HG03064 (cell line): ENCODE data around the gene OR5L1.

Source experiments
- ATAC-seq: cut with Tn5 transposase; IDR thresholded peaks from one replicate; pipeline ENCODE4 v1.9.1; 2021; ENCODE audit warnings: low read depth; ENCODE audit not compliant: unreplicated experiment

The OR5L1 gene

GRCh38 chr11:55811067-55811466 lies at the start of gene OR5L1:
Gene OR5L1 (plus strand): TSS chr11:55811367. CDS start chr11:55811467, 100 bp downstream.
- ATAC-seq, result no peak

GRCh38 chr11:55773138-55773537 lies 38.0 kb upstream of the OR5L1 start, which contains the start of gene OR5D13:
Gene OR5D13 (plus strand): TSS chr11:55773438. CDS start chr11:55773438, 0 bp downstream.
- no peak for ATAC-seq

- ATAC-seq, result no peak
These were observed 19.6 kb upstream of the OR5L1 start for GRCh38 chr11:55791606-55792005.

- ATAC-seq, result no peak
These were observed 17.8 kb upstream of the OR5L1 start for GRCh38 chr11:55793321-55793720.

GRCh38 chr11:55795256-55795655 lies 15.9 kb upstream of the OR5L1 start, which contains the start of gene OR5D14:
Gene OR5D14 (plus strand): TSS chr11:55795556. CDS start chr11:55795556, 0 bp downstream.
- no peak for ATAC-seq

- ATAC-seq, result no peak
These were observed 4.9 kb upstream of the OR5L1 start for GRCh38 chr11:55806248-55806647.

GRCh38 chr11:55819330-55819729 lies 8.2 kb downstream of the OR5L1 start, which contains the start of gene OR5D18:
Gene OR5D18 (plus strand): TSS chr11:55819630. CDS start chr11:55819630, 0 bp downstream.
- no peak for ATAC-seq

- no peak for ATAC-seq
These were observed 15.8 kb downstream of the OR5L1 start, which contains the start of gene OR5L2 for GRCh38 chr11:55826919-55827318. Gene OR5L2 (plus strand): TSS chr11:55827219. CDS start chr11:55827219, 0 bp downstream.

GRCh38 chr11:55838452-55838851 lies 27.3 kb downstream of the OR5L1 start, which contains the start of gene OR5D16:
Gene OR5D16 (plus strand): TSS chr11:55838752. CDS start chr11:55838752, 0 bp downstream.
- ATAC-seq, result no peak

GRCh38 chr11:55847453-55847852 lies 36.3 kb downstream of the OR5L1 start:
- no peak for ATAC-seq

- no peak for ATAC-seq
These were observed 37.9 kb downstream of the OR5L1 start for GRCh38 chr11:55849037-55849436.

GRCh38 chr11:55852141-55852540 lies 41.0 kb downstream of the OR5L1 start:
- no peak for ATAC-seq

- no peak for ATAC-seq
These were observed 43.5 kb downstream of the OR5L1 start for GRCh38 chr11:55854704-55855103.
